Coronary artery (tissue), 2 donors: ENCODE data around the gene NOTCH3.

Source experiments
- DNase-seq: peaks from one replicate; pipeline ENCODE4 v3.0.0-alpha.2; 2017; ENCODE audit warnings: low spot score
- H3K27ac ChIP-seq, 2 donors: fragments of 200-600 bp; sonication (generic); one replicate each; pipeline ENCODE4 v1.5.1; 2016 to 2019
- H3K4me3 ChIP-seq: fragments of 200-600 bp; sonication (generic); 2 replicates; pipeline ENCODE4 v1.5.1; 2016; ENCODE audit warnings: mild to moderate bottlenecking, moderate library complexity
- CTCF ChIP-seq: fragments of 200-600 bp; sonication (generic); IDR thresholded peaks from one replicate; pipeline ENCODE4 v1.5.1; 2019; ENCODE audit warnings: antibody characterized with exemption

NOTCH3 gene

DNA sequence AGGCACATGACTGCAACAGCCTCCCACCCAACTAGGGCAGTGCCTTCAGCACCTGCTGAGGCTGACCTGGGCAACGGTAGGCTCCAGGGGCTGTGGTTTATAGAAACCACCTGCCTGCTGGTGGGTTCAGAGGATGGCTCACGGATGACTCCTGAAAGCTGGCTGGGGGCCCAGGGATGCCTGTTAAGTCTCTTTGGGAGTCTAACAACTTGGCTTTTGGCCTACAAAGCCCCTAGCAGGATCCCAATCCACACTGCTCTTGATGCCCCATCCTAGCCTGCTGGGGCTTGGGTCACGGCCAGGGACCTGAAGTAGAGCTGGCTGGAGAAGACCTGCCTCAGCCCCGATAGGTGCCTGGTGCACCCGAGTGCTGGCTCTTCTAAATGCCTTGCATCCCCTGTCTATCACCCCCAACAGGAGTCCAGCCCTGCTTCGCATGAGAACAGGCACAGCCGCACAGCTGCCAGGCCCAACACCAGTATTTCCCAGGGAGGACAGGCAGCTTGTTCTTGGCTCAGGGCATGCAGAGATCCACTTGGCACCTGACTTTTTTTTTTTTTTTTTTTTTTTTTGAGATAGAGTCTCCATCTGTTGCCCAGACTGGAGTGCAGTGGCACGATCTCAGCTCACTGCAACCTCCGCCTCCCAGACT, 40.6 kb upstream of the NOTCH3 start:
- TF ChIP-seq CTCF: no peak
- no peak for DNase-seq
- H3K4me3 ChIP-seq: no peak overlapping the region
- peak overlapping the region in 1 of 2 donors; percentile 59 for H3K27ac ChIP-seq

DNA sequence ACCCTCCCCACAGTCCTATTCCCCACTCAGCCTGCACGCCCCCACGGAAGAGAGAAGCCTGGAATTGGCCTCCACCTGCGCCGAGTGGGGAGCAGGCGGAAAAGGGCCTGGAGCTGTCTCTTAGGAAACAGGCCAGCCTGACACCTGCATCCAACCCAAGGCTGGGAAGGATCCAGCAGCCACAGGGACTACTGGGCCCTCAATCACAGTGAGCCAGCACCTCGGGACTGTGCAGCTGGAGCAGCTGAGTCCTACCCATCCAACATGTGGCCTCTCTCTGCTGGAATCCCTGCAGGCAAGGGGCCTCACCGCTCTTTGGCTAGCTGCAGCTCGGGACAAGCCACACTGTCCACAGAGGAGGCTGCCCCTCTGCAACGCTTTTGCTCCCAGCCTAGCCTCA, 39.7 kb upstream of the NOTCH3 start:
- Histone ChIP-seq H3K4me3 (no peak overlapping the region), H3K27ac (peak overlapping the region in 1 of 2 donors; percentile 59)
- DNase-seq: no peak

GRCh38 chr19:15239337-15239949, 38.6 kb upstream of the NOTCH3 start:
- no peak overlapping the region for H3K4me3 ChIP-seq
- peak overlapping the region in 1 of 2 donors; percentile 5 for H3K27ac ChIP-seq
- no peak for DNase-seq
- no peak for TF ChIP-seq CTCF

More for the DNA sequence above, 39.7 kb upstream of the NOTCH3 start:
- TF ChIP-seq CTCF: no peak

DNA sequence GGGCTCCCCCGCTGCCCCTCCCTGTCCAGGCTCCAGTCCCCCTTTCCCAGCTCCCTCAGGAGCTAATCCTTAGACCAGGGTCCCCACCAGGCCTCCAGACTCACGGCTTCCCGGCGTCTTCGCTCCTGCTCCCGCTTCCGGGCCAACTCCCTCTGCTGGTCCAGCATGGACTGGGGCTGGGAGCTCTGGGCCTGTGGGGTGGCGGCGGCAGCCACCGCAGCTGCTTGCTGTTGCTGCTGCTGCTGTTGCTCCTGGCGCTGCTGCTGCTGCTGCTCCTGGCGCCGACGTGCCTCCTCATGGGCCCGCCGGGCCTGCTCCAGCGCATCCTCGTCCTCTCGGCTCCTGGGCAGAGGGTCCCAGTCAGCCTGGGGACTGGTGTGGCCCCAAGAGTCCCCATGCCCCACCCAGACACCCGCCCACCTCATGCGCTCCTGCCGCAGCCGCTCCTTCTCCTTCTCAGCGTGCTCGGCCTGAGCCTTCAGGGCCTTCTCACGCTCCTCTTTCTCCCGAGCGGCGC, 37.9 kb upstream of the NOTCH3 start:
- Histone ChIP-seq H3K27ac (no peak overlapping the region), H3K4me3 (no peak overlapping the region)
- no peak for DNase-seq
- no peak for TF ChIP-seq CTCF

- no peak for TF ChIP-seq CTCF
- H3K4me3 ChIP-seq: no peak overlapping the region
- no peak overlapping the region for H3K27ac ChIP-seq
- DNase-seq: no peak
Measured at GRCh38 chr19:15237759-15238638, 37.2 kb upstream of the NOTCH3 start.

DNA sequence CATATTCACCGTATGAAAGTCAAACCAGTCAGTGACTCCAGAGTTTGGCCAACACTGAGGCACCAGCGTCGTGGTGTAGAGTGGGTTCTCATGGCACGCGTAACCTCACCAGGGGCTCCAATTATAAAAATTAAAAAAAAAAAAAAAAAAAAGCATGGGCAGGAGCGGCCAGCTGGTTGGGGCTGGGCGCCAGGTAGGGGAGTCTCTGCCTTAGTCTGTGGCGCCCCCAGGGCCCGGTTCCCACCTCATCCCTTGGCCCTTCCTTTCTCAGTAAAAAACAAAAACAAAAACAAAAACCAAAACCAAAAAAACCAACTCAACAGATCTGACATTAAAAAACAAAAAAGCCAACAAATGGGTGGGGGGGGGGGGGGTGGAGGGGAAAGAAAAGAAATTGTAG, 36.1 kb upstream of the NOTCH3 start:
- TF ChIP-seq CTCF: no peak
- Histone ChIP-seq H3K27ac (no peak overlapping the region), H3K4me3 (no peak overlapping the region)
- no peak for DNase-seq
